Measurements from ENCODE around the gene BABAM1. TPM values are rescaled to one million over a fixed set of nuclear protein-coding genes. Genes with fewer than 3 reads are reported as not detected.

BABAM1 gene
- total RNA-seq, 1 donor from 2014 or later: 67.9 TPM

DNA sequence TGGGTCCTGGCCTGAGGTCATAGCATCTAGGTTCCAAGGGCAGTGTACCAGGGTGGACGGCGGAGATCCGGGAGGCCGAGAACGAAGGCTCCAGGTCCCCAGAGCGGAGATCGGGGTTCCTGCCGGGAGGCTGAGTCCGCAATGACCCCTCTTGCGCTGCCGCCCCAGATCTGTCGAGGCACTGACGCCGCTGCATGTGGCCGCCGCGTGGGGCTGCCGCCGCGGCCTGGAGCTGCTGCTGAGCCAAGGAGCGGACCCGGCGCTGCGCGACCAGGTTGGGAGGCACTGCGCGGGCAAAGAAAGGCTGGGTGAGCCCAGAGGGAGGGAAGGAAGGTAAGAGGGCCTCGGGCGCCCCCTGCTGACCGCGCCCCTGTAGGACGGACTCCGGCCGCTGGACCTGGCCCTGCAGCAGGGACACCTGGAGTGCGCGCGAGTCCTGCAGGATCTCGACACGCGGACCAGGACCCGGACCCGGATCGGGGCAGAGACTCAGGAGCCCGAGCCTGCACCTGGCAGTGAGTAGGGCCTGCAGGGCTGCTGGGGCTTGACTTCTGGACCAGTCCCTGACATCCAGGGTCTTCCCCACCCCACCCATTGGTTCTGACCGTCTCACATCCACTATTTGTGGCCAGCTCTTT lies 15.4 kb downstream of the BABAM1 start:
- peak; percentile 92 for DNase-seq
- peak; percentile 98 for ATAC-seq
- no peaks in the 10 kb centered on the region for H3K9me3 ChIP-seq
- H3K4me1 ChIP-seq: peaks cover 16% of the 10 kb centered on the region
- H3K36me3 ChIP-seq: peaks cover 7% of the 10 kb centered on the region
- H3K27me3 ChIP-seq: peaks cover 18% of the 10 kb centered on the region
- intact Hi-C loops (cut with DNase I): loop anchor here (2.0 to 5.0 kb wide), 2 partner anchors 78 to 215 kb away; no protein-coding TSS in a partner anchor
- TF ChIP-seq, protein P1, sequence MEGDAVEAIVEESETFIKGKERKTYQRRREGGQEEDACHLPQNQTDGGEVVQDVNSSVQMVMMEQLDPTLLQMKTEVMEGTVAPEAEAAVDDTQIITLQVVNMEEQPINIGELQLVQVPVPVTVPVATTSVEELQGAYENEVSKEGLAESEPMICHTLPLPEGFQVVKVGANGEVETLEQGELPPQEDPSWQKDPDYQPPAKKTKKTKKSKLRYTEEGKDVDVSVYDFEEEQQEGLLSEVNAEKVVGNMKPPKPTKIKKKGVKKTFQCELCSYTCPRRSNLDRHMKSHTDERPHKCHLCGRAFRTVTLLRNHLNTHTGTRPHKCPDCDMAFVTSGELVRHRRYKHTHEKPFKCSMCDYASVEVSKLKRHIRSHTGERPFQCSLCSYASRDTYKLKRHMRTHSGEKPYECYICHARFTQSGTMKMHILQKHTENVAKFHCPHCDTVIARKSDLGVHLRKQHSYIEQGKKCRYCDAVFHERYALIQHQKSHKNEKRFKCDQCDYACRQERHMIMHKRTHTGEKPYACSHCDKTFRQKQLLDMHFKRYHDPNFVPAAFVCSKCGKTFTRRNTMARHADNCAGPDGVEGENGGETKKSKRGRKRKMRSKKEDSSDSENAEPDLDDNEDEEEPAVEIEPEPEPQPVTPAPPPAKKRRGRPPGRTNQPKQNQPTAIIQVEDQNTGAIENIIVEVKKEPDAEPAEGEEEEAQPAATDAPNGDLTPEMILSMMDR (IDR thresholded peaks at IDR 0.05): peak; percentile 95
- H3K4me3 ChIP-seq: peak overlapping the region; percentile 31
- no peak overlapping the region for H3K27ac ChIP-seq

DNA sequence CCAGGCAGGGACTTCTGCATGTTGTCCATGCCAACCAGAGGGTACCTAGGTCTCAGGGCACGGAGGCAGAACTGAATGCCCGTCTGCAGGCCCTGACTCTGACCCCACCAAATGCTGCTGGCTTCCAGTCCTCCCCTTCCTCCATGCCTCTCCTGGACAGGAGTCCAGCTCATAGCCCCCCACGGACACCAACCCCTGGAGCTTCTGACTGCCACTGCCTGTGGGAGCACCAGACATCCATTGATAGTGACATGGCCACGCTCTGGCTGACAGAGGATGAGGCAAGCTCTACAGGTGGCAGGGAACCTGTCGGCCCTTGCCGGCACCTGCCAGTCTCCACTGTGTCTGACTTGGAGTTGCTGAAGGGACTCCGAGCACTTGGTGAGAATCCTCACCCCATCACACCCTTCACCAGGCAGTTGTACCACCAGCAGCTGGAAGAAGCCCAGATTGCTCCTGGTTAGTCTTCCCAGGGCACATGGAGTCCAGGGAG lies 16.3 kb downstream of the BABAM1 start:
- Histone ChIP-seq H3K4me3 (no peak overlapping the region), H3K4me1 (peaks cover 16% of the 10 kb centered on the region), H3K27ac (no peak overlapping the region), H3K36me3 (peaks cover 6% of the 10 kb centered on the region), H3K27me3 (peaks cover 18% of the 10 kb centered on the region), H3K9me3 (no peaks in the 10 kb centered on the region)
- intact Hi-C loops (cut with DNase I): loop anchor here (2.0 to 5.0 kb wide), 2 partner anchors 79 to 216 kb away; no protein-coding TSS in a partner anchor
- ATAC-seq (no peak), DNase-seq (no peak)
- TF ChIP-seq, protein P1 (IDR thresholded peaks at IDR 0.05): no peak

DNA sequence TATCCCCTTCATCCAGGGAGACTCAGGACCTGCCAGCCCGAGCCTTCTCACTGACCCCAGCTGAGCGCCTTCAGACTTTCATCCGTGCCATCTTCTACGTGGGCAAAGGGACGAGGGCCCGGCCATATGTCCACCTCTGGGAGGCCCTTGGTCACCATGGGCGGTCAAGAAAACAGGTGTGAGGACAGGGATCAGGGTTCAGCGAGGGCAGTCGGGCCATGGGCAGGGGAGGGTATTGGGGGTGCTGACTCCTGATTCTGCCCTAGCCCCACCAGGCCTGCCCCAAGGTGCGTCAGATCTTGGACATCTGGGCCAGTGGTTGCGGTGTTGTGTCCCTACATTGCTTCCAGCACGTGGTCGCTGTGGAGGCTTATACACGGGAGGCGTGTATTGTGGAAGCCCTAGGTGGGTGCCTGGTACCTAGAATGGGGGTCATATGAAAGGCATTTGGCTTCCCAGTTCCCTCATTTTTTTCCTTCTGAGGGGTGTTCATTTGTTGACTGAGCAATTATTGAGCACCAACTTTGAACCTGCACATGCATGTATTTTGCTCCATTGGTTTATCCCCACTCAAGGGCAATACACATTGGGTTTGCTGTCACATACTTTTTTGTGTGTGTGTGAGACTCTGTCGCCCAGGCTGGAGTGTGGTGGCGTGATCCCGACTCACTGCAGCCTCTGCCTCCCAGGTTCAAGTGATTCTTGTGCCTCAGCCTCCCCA lies 18.3 kb downstream of the BABAM1 start:
- Histone ChIP-seq H3K27ac (no peak overlapping the region), H3K27me3 (peaks cover 18% of the 10 kb centered on the region), H3K9me3 (no peaks in the 10 kb centered on the region), H3K4me1 (peaks cover 16% of the 10 kb centered on the region), H3K36me3 (no peaks in the 10 kb centered on the region), H3K4me3 (no peak overlapping the region)
- DNase-seq: no peak
- TF ChIP-seq, protein P1 (IDR thresholded peaks at IDR 0.05): no peak
- ATAC-seq: no peak
- intact Hi-C loops (cut with DNase I): no loop called here

DNA sequence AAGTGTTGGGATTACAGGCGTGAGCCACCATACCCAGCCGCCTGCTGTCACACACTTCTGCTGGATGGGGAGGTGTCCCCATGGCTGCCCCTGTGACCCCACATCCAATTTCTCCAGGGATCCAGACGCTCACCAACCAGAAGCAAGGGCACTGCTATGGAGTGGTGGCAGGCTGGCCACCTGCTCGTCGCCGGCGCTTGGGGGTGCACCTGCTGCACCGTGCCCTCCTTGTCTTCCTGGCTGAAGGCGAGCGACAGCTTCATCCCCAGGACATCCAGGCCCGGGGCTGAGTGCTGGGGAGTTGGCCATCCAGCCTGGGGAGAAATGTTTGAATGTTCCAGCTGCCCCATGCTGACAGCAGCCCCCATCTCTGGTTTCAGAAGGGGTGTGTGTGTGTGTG lies 19.0 kb downstream of the BABAM1 start:
- no peak for DNase-seq
- Histone ChIP-seq H3K4me3 (no peak overlapping the region), H3K36me3 (no peaks in the 10 kb centered on the region), H3K4me1 (peaks cover 15% of the 10 kb centered on the region), H3K27ac (no peak overlapping the region), H3K27me3 (peaks cover 12% of the 10 kb centered on the region), H3K9me3 (no peaks in the 10 kb centered on the region)
- ATAC-seq: no peak
- TF ChIP-seq, protein P1 (IDR thresholded peaks at IDR 0.05): no peak
- intact Hi-C loops (cut with DNase I): no loop called here

DNA sequence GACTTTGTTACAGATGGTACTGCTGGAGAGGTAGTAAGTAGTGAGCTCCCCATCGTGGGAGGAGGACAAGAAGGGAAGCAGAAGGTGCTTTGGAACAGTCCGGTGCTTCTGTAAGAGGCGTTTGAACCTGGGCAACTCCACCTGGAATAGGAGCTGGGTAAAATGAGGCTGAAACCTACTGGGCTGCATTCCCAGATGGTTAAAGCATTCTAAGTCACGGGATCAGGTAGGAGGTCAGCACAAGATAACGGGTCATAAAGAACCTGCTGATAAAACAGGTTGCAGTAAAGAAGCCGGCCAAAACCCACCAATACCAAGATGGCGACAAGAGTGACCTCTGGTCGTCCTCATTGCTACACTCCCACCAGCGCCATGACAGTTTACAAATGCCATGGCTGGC lies 19.5 kb downstream of the BABAM1 start:
- intact Hi-C loops (cut with DNase I): no loop called here
- Histone ChIP-seq H3K9me3 (no peaks in the 10 kb centered on the region), H3K4me3 (no peak overlapping the region), H3K27me3 (peaks cover 7% of the 10 kb centered on the region), H3K4me1 (peaks cover 11% of the 10 kb centered on the region), H3K36me3 (no peaks in the 10 kb centered on the region), H3K27ac (no peak overlapping the region)
- no peak for ATAC-seq
- no peak for DNase-seq
- TF ChIP-seq, protein P1 (IDR thresholded peaks at IDR 0.05): no peak

Data from upper lobe of right lung (tissue), 1 donor.